HPDE6-E6E7 (cell line): ENCODE measurements around the gene TMEFF2.

Experiments
- DNase-seq: peaks from one replicate; pipeline ENCODE4 v3.0.0; 2011; ENCODE audit warnings: missing footprints; ENCODE audit errors: extremely low spot score

Gene TMEFF2

DNA sequence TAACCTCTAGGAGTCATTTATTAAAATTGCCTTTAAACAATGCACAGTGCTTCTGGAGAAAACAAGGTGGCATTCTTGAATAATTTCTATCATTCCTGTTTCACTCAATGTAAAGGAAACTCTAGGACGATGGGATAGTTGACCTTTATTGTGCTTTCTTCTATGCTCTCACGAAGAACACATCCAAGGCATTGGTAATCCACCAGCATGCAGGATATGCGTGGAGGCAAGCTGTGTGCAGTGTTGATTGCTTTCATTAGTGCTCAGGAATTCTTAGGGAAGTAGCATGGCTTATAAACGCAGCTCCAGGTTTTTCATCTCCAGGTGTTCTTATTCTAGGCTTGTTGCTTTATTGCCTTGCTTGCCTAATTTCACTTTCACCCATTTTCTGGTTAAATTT lies 289.4 kb downstream of the TMEFF2 start:
- no peak for DNase-seq

DNA sequence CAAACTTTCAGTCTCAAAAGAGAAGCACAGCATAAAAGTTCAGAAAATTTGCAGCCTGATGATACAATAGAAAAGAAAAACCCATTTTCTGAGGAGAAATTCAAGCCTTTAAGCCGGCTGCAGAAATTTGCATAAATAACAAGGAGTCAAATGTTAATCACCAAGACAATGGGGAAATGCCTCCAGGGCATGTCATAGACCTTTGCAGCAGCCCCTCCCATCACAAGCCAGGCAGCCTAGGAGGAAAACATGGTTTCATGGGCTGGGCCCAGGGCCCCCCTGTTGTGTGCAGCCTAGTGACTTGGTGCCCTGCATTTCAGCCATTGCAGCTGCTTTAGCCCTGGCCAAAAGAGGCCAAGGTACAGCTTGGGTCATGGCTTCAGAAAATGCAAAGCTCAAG lies 293.7 kb downstream of the TMEFF2 start:
- DNase-seq: no peak

DNA sequence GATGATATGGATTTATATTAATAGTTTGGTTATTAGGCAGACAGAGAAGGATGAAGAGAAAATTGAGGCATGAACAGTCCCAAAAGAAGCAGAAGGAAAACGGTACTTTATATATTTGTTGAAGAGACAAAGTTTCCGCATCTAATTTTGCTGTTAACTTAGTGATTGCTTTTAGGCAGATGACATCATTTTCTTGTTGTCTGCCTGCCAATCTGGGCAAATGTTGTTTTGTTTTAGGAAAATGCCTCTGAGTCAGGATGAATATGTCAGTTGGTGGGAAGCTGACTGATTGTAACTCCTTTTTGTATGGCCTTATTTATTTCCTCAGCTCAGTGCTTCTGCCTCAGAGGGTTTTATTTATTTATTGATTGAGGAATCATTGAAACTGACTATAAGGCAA lies 295.3 kb downstream of the TMEFF2 start:
- DNase-seq: peak; percentile 28
